ENCODE measurements around the gene NFAT5.

The NFAT5 gene

DNA sequence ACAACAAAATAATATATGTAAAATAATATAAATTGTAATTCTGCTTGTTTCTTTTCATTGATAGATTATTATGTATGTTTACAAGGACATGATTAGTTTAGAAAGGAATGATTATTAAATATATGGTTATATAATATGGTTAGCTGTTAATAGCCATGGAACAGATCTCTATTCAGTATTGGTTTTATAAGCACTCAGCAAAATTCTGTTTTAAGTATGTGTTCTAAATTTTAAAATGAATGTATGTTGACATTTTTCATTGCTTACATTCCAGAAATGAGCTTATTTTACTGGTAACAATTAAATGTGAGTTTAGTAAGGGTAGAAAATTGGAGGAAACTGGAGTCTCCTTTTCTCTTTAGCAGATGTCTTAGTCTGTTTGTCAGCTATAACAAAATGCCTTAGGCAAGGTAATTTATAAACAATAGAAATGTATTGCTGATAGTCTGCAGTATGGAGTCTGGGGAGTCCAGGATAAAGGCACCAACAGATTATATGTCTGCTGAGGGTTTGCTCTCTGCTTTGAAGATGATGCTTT lies 45.4 kb downstream of the NFAT5 start:
- Histone ChIP-seq H3K27ac (ENCODE audit: low read depth, low read length) (no peak overlapping the region), H3K9ac (ENCODE audit: low read length in 5 of 5) (no peak overlapping the region), H3K27me3 (ENCODE audit: control insufficient read depth in 5 of 5, insufficient read depth in 4 of 5, low read length in 5 of 5) (no peaks in the 10 kb centered on the region), H3K36me3 (ENCODE audit: control insufficient read depth in 5 of 5, insufficient read depth in 5 of 5, low read length in 5 of 5) (peaks cover 0 to 4% (median 0%) of the 10 kb centered on the region in 5 donors), H3K4me3 (ENCODE audit: low read depth in 1 of 5, low read length in 5 of 5) (no peak overlapping the region), H3K4me1 (ENCODE audit: control insufficient read depth in 5 of 5, insufficient read depth in 5 of 5, low read length in 5 of 5) (peaks cover 0 to 26% (median 16%) of the 10 kb centered on the region in 5 donors), H3K9me3 (ENCODE audit: control insufficient read depth in 5 of 5, low read length in 5 of 5) (no peaks in the 10 kb centered on the region)

DNA sequence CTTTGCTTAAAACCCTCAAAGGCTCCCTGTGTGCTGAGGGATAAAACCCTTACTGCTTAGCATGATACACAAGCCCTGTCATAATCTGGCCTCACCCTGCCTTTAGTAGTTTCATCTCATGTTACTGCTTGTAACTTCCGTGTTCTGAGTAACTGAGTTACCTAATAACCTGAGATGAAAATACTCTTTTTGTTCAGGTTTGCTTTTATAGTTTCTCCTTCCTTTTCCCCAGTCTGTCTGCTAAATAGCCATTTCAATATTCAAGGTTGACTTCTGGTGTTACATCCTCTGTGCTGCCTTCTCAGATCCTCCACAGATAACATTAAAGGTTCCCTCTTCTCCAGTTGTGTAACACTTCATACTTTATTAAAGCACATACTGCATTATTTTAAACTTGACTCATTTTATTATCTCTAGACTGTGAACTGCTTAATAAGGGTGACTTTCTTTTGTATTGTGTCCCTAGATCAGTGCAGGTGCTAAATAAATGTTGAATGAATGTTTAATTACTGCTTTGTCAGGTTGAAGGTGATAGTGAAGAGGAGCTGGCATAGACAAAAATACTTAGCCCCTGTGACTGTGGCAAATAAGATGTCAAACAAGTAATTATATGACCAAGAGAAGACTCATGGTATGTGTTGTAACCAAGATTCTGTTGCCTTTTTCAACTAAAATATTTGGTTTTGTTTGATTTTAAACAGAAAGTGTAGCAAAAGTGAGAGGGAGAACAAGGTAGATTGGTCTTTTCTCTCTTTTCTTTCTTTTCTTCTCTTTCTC lies 47.8 kb downstream of the NFAT5 start:
- Histone ChIP-seq H3K36me3 (ENCODE audit: control insufficient read depth in 5 of 5, insufficient read depth in 5 of 5, low read length in 5 of 5) (peaks cover 0 to 5% (median 0%) of the 10 kb centered on the region in 5 donors), H3K27ac (ENCODE audit: low read depth, low read length) (peak overlapping the region; percentile 32), H3K9me3 (ENCODE audit: control insufficient read depth in 5 of 5, low read length in 5 of 5) (no peaks in the 10 kb centered on the region), H3K4me3 (ENCODE audit: low read depth in 1 of 5, low read length in 5 of 5) (no peak overlapping the region), H3K4me1 (ENCODE audit: control insufficient read depth in 5 of 5, insufficient read depth in 5 of 5, low read length in 5 of 5) (peaks cover 0 to 32% (median 21%) of the 10 kb centered on the region in 5 donors), H3K27me3 (ENCODE audit: control insufficient read depth in 5 of 5, insufficient read depth in 4 of 5, low read length in 5 of 5) (no peaks in the 10 kb centered on the region), H3K9ac (ENCODE audit: low read length in 5 of 5) (no peak overlapping the region)

DNA sequence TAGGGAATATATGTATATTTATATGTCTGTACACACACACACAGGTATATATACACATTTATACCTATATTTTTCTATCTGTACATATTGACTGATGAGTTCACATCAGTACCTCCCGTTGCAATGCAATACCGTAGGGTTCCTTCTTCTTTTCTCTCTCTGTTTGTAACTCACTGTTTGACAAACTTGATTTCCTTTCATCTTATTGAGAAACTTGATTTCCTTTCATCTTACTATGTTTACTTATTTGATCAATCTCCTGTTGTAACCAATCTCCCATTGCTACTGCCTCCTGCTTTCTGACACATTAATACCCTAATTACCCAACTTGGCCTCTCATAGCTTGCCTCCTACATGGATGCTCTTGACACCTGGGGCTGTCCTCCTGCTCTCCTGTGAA lies 49.8 kb downstream of the NFAT5 start:
- H3K4me1 ChIP-seq (ENCODE audit: control insufficient read depth in 5 of 5, insufficient read depth in 5 of 5, low read length in 5 of 5), result peaks cover 0 to 30% (median 19%) of the 10 kb centered on the region in 5 donors

DNA sequence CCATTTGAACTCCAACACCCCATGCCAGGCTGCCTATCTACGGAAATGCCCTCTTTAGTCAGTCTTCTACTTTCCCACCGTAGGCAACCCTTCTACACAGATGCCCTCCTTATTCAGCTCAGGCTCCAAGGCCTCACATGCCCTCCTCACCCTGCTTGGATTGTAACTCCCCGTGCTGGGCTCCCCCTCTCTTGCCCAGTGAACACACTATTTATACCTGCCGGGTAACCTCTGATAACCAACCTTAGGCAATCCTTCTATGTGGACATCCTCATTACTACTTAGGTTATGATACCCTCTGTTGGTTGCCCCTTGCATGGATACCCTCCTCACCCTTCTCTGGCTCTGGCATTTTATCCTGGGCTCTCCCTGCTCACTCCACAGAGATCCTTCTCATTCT lies 50.3 kb downstream of the NFAT5 start:
- H3K9me3 ChIP-seq (ENCODE audit: control insufficient read depth in 5 of 5, low read length in 5 of 5), result no peaks in the 10 kb centered on the region
- peaks cover 0 to 5% (median 0%) of the 10 kb centered on the region in 5 donors for H3K36me3 ChIP-seq (ENCODE audit: control insufficient read depth in 5 of 5, insufficient read depth in 5 of 5, low read length in 5 of 5)
- H3K27ac ChIP-seq (ENCODE audit: low read depth, low read length), result no peak overlapping the region
- H3K4me1 ChIP-seq (ENCODE audit: control insufficient read depth in 5 of 5, insufficient read depth in 5 of 5, low read length in 5 of 5), result peaks cover 0 to 28% (median 16%) of the 10 kb centered on the region in 5 donors
- no peaks in the 10 kb centered on the region for H3K27me3 ChIP-seq (ENCODE audit: control insufficient read depth in 5 of 5, insufficient read depth in 4 of 5, low read length in 5 of 5)
- H3K4me3 ChIP-seq (ENCODE audit: low read depth in 1 of 5, low read length in 5 of 5), result no peak overlapping the region
- H3K9ac ChIP-seq (ENCODE audit: low read length in 5 of 5), result no peak overlapping the region

More for the DNA sequence above, 49.8 kb downstream of the NFAT5 start:
- Histone ChIP-seq H3K36me3 (ENCODE audit: control insufficient read depth in 5 of 5, insufficient read depth in 5 of 5, low read length in 5 of 5) (peaks cover 0 to 5% (median 0%) of the 10 kb centered on the region in 5 donors), H3K4me3 (ENCODE audit: low read depth in 1 of 5, low read length in 5 of 5) (no peak overlapping the region), H3K9ac (ENCODE audit: low read length in 5 of 5) (no peak overlapping the region), H3K27ac (ENCODE audit: low read depth, low read length) (no peak overlapping the region), H3K9me3 (ENCODE audit: control insufficient read depth in 5 of 5, low read length in 5 of 5) (no peaks in the 10 kb centered on the region), H3K27me3 (ENCODE audit: control insufficient read depth in 5 of 5, insufficient read depth in 4 of 5, low read length in 5 of 5) (no peaks in the 10 kb centered on the region)

DNA sequence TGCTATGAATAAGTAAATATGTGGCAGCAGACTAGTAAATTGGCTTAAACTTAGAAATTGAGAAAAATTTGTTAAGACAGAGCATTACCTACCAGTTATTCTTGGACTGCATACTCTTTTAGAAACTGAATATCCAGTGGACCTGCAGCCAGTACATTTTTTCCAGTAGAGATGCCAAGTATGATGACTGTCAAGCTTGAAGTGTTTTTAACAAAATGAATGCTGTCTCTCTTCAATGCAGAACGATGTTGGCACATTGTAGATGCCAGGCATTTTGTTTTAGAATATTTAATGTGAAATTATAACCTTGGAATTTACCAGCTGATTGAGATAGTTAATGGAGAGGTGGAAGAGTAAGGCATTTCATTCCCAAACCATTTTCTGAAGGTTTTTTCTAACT lies 52.5 kb downstream of the NFAT5 start:
- peaks cover 0 to 5% (median 0%) of the 10 kb centered on the region in 5 donors for H3K36me3 ChIP-seq (ENCODE audit: control insufficient read depth in 5 of 5, insufficient read depth in 5 of 5, low read length in 5 of 5)
- peaks cover 0 to 21% (median 14%) of the 10 kb centered on the region in 5 donors for H3K4me1 ChIP-seq (ENCODE audit: control insufficient read depth in 5 of 5, insufficient read depth in 5 of 5, low read length in 5 of 5)
- no peaks in the 10 kb centered on the region for H3K27me3 ChIP-seq (ENCODE audit: control insufficient read depth in 5 of 5, insufficient read depth in 4 of 5, low read length in 5 of 5)
- no peak overlapping the region for H3K9ac ChIP-seq (ENCODE audit: low read length in 5 of 5)
- H3K27ac ChIP-seq (ENCODE audit: low read depth, low read length), result no peak overlapping the region
- H3K4me3 ChIP-seq (ENCODE audit: low read depth in 1 of 5, low read length in 5 of 5), result no peak overlapping the region
- no peaks in the 10 kb centered on the region for H3K9me3 ChIP-seq (ENCODE audit: control insufficient read depth in 5 of 5, low read length in 5 of 5)

DNA sequence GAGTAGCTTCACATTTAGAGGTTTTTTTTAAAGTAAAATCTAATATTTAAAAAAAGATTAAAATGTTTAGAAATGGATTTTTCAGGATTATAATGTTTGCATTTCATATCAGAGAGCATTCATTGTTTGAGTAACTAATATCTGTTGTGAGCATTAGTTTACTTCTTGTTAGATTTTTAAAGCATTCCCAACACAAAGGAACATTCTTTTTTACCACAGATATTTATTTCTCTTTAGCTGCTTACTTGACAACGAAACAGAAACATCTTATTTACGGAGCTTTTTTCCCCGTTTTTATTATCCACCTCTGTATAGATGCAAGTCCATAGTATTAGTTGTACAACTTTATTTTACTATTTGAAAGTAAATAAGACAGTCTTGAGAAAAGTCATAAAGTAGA lies 53.0 kb downstream of the NFAT5 start:
- Histone ChIP-seq H3K9ac (ENCODE audit: low read length in 5 of 5) (no peak overlapping the region), H3K4me1 (ENCODE audit: control insufficient read depth in 5 of 5, insufficient read depth in 5 of 5, low read length in 5 of 5) (peaks cover 0 to 21% (median 11%) of the 10 kb centered on the region in 5 donors), H3K27me3 (ENCODE audit: control insufficient read depth in 5 of 5, insufficient read depth in 4 of 5, low read length in 5 of 5) (no peaks in the 10 kb centered on the region), H3K9me3 (ENCODE audit: control insufficient read depth in 5 of 5, low read length in 5 of 5) (no peaks in the 10 kb centered on the region), H3K4me3 (ENCODE audit: low read depth in 1 of 5, low read length in 5 of 5) (no peak overlapping the region), H3K36me3 (ENCODE audit: control insufficient read depth in 5 of 5, insufficient read depth in 5 of 5, low read length in 5 of 5) (peaks cover 0 to 5% (median 0%) of the 10 kb centered on the region in 5 donors), H3K27ac (ENCODE audit: low read depth, low read length) (no peak overlapping the region)

DNA sequence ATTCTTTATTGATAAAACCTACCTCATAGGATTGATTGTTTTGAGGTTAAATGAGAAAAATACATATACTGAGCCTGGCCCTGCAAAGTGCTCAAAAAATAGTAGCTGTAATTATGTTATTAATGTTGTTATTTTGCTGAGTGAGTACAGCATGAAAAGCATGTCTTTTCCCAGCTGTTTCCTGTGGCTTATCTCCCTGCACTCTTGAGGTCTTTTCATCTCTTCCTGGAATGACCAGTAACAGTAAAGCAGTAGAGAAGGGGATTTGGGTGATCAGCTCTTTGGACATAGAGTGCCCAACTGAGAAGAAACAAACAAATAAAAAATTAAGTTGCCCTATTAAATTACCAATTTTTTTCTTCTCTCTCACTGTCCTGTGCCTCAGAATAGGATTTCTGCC lies 53.7 kb downstream of the NFAT5 start:
- Histone ChIP-seq H3K27ac (ENCODE audit: low read depth, low read length) (no peak overlapping the region), H3K27me3 (ENCODE audit: control insufficient read depth in 5 of 5, insufficient read depth in 4 of 5, low read length in 5 of 5) (no peaks in the 10 kb centered on the region)

DNA sequence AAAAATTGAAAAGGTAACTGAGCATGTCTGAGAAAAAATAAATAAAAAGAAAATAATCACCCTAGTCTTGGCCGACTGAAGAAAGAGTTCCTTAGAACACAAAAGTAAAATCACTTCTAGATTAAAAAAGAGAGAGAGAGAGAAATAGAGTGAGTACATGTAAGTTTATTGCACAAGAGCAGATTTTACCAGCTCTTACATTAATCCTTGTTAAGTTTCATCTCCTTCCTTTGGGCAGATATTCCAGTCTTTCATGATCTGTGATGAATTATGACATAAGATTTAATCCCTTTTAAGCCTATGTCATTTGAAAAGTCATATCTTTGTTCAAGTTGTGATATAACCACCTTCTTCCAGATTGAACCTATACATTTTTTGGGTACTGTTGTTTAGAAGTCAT lies 54.8 kb downstream of the NFAT5 start:
- Histone ChIP-seq H3K4me3 (ENCODE audit: low read depth in 1 of 5, low read length in 5 of 5) (no peak overlapping the region), H3K36me3 (ENCODE audit: control insufficient read depth in 5 of 5, insufficient read depth in 5 of 5, low read length in 5 of 5) (peaks cover 0 to 5% (median 0%) of the 10 kb centered on the region in 5 donors), H3K9ac (ENCODE audit: low read length in 5 of 5) (no peak overlapping the region), H3K27me3 (ENCODE audit: control insufficient read depth in 5 of 5, insufficient read depth in 4 of 5, low read length in 5 of 5) (no peaks in the 10 kb centered on the region), H3K4me1 (ENCODE audit: control insufficient read depth in 5 of 5, insufficient read depth in 5 of 5, low read length in 5 of 5) (peaks cover 0 to 21% (median 11%) of the 10 kb centered on the region in 5 donors), H3K9me3 (ENCODE audit: control insufficient read depth in 5 of 5, low read length in 5 of 5) (no peaks in the 10 kb centered on the region), H3K27ac (ENCODE audit: low read depth, low read length) (no peak overlapping the region)

More for the DNA sequence above, 53.7 kb downstream of the NFAT5 start:
- Histone ChIP-seq H3K36me3 (ENCODE audit: control insufficient read depth in 5 of 5, insufficient read depth in 5 of 5, low read length in 5 of 5) (peaks cover 0 to 5% (median 0%) of the 10 kb centered on the region in 5 donors), H3K9ac (ENCODE audit: low read length in 5 of 5) (no peak overlapping the region), H3K4me1 (ENCODE audit: control insufficient read depth in 5 of 5, insufficient read depth in 5 of 5, low read length in 5 of 5) (peaks cover 0 to 21% (median 11%) of the 10 kb centered on the region in 5 donors), H3K4me3 (ENCODE audit: low read depth in 1 of 5, low read length in 5 of 5) (no peak overlapping the region), H3K9me3 (ENCODE audit: control insufficient read depth in 5 of 5, low read length in 5 of 5) (no peaks in the 10 kb centered on the region)

DNA sequence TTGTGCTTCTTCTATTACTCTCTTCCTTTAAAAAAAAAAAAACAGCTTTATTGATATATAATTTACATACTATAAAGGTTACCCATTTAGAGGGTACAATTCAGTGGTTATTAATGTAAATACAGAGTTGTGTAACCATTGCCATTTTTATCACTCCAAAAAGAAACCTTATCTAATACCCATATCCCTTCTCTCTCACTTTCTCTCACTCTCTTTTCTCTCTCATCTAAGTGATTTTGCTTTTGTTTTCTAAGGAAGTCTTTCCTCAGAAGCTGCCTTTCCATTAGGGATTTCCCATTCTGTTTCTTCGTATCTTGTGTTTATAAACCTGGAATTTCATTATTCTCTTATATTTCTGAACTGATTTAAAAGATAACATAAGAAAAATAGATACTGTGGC lies 55.5 kb downstream of the NFAT5 start:
- no peak overlapping the region for H3K27ac ChIP-seq (ENCODE audit: low read depth, low read length)
- peaks cover 0 to 3% (median 0%) of the 10 kb centered on the region in 5 donors for H3K36me3 ChIP-seq (ENCODE audit: control insufficient read depth in 5 of 5, insufficient read depth in 5 of 5, low read length in 5 of 5)
- H3K4me1 ChIP-seq (ENCODE audit: control insufficient read depth in 5 of 5, insufficient read depth in 5 of 5, low read length in 5 of 5), result peaks cover 0 to 21% (median 11%) of the 10 kb centered on the region in 5 donors
- no peak overlapping the region for H3K9ac ChIP-seq (ENCODE audit: low read length in 5 of 5)
- H3K27me3 ChIP-seq (ENCODE audit: control insufficient read depth in 5 of 5, insufficient read depth in 4 of 5, low read length in 5 of 5), result no peaks in the 10 kb centered on the region
- no peak overlapping the region for H3K4me3 ChIP-seq (ENCODE audit: low read depth in 1 of 5, low read length in 5 of 5)
- no peaks in the 10 kb centered on the region for H3K9me3 ChIP-seq (ENCODE audit: control insufficient read depth in 5 of 5, low read length in 5 of 5)

DNA sequence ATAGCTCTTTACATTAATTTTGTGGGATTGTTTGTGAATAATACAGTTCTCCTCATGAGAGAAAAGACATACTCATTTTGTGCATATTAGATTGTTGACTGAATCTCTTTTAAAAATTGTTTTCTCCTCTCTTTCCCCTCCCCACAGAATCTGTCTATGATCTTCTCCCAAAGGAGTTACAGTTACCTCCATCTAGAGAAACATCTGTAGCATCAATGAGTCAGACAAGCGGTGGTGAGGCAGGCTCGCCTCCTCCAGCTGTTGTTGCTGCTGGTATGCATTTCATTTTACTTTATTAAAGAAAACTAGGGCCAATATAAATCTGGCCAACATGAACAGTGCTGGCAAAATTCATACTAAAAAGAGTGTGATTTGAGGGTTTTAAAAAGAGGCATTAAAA lies 60.5 kb downstream of the NFAT5 start:
- H3K36me3 ChIP-seq (ENCODE audit: control insufficient read depth in 5 of 5, insufficient read depth in 5 of 5, low read length in 5 of 5), result peaks cover 0 to 12% (median 0%) of the 10 kb centered on the region in 5 donors

More for the DNA sequence above, 60.5 kb downstream of the NFAT5 start:
- H3K9me3 ChIP-seq (ENCODE audit: control insufficient read depth in 5 of 5, low read length in 5 of 5), result no peaks in the 10 kb centered on the region
- H3K4me3 ChIP-seq (ENCODE audit: low read depth in 1 of 5, low read length in 5 of 5), result no peak overlapping the region
- no peak overlapping the region for H3K9ac ChIP-seq (ENCODE audit: low read length in 5 of 5)
- peaks cover 0 to 5% (median 0%) of the 10 kb centered on the region in 5 donors for H3K4me1 ChIP-seq (ENCODE audit: control insufficient read depth in 5 of 5, insufficient read depth in 5 of 5, low read length in 5 of 5)
- H3K27ac ChIP-seq (ENCODE audit: low read depth, low read length), result no peak overlapping the region
- H3K27me3 ChIP-seq (ENCODE audit: control insufficient read depth in 5 of 5, insufficient read depth in 4 of 5, low read length in 5 of 5), result no peaks in the 10 kb centered on the region

All from subcutaneous abdominal adipose tissue (tissue), 5 donors.